NCI-H526 (cell line): Measurements from ENCODE around the gene FKBP14.

Source experiments
- DNase-seq, 2 experiments: peaks; one replicate each; lab custom pipeline; 2025; lab: John Stamatoyannopoulos, UW

The FKBP14 gene

GRCh38 chr7:30034501-30034900 is 8.0 kb upstream of the FKBP14 start:
- DNase-seq, result no peak

- DNase-seq, result no peak
Measured at GRCh38 chr7:30032310-30033125, 6.0 kb upstream of the FKBP14 start.

GRCh38 chr7:30029696-30030095 is 3.2 kb upstream of the FKBP14 start:
- peak in 1 of 2 experiments; percentile 25 for DNase-seq

- peak in 1 of 2 experiments; percentile 65 for DNase-seq
Measured at GRCh38 chr7:30028749-30029635, 2.5 kb upstream of the FKBP14 start.

- DNase-seq, result peak; percentile 80 to 94
Measured at GRCh38 chr7:30028216-30028748, 1.8 kb upstream of the FKBP14 start, which contains the start of gene PLEKHA8. Gene PLEKHA8, plus strand, starts transcription at chr7:30028412. Its CDS starts 351 bp downstream, at chr7:30028763.

- DNase-seq, result no peak
Measured at GRCh38 chr7:30027740-30028215, 1.3 kb upstream of the FKBP14 start.

GRCh38 chr7:30027065-30027456 is 559 bp upstream of the FKBP14 start:
- DNase-seq, result peak in 1 of 2 experiments; percentile 69

GRCh38 chr7:30023524-30023923 is 3.0 kb downstream of the FKBP14 start:
- no peak for DNase-seq

GRCh38 chr7:30022991-30023390 is 3.5 kb downstream of the FKBP14 start:
- no peak for DNase-seq

GRCh38 chr7:30020535-30020934 is 6.0 kb downstream of the FKBP14 start:
- DNase-seq, result no peak

GRCh38 chr7:30019960-30020359 is 6.5 kb downstream of the FKBP14 start:
- DNase-seq, result no peak

GRCh38 chr7:30019387-30019786 is 7.1 kb downstream of the FKBP14 start:
- no peak for DNase-seq

GRCh38 chr7:30018451-30018850 is 8.1 kb downstream of the FKBP14 start:
- DNase-seq, result no peak

- DNase-seq, result peak in 1 of 2 experiments; percentile 12
Measured at GRCh38 chr7:30012757-30013156, 13.7 kb downstream of the FKBP14 start.

- no peak for DNase-seq
Measured at GRCh38 chr7:30010021-30010420, 16.5 kb downstream of the FKBP14 start.

- no peak for DNase-seq
Measured at GRCh38 chr7:30005464-30005863, 21.0 kb downstream of the FKBP14 start.

- DNase-seq, result no peak
Measured at GRCh38 chr7:30003098-30003497, 23.4 kb downstream of the FKBP14 start.

GRCh38 chr7:30001998-30002397 is 24.5 kb downstream of the FKBP14 start:
- no peak for DNase-seq

- DNase-seq, result no peak
Measured at GRCh38 chr7:29998489-29998888, 28.0 kb downstream of the FKBP14 start.

GRCh38 chr7:29996321-29996720 is 30.2 kb downstream of the FKBP14 start:
- DNase-seq, result no peak

GRCh38 chr7:29995652-29996051 is 30.9 kb downstream of the FKBP14 start:
- DNase-seq, result no peak

GRCh38 chr7:29993140-29993539 is 33.4 kb downstream of the FKBP14 start:
- no peak for DNase-seq
